ENCODE data around the gene PMEPA1.

Gene PMEPA1

DNA sequence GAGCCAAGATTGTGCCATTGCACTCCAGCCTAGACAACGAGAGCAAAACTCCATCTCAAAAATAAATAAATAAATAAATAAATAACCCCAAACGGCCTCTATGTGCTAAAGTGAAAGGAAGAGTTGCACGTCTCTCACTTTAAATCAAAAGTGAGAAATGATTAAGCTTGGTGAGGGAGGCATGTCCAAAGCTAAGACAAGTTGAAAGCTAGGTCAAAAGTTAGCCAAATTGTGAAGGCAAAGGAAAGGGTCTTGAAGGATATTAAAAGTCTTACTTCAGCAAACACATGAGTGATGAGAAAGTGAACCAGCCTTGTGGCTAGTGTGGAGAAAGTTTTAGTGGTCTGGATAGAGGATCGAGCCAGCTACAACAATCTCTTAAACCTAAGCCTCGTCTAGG lies 103.9 kb downstream of the PMEPA1 start:
- H3K27ac Mint-ChIP-seq, result no peak overlapping the region
- peaks cover 17% of the 10 kb centered on the region for H3K4me1 Mint-ChIP-seq
- no peak for DNase-seq
- H3K9me3 Mint-ChIP-seq, result no peaks in the 10 kb centered on the region
- no peak overlapping the region for H3K4me3 Mint-ChIP-seq
- TF ChIP-seq, protein P1, sequence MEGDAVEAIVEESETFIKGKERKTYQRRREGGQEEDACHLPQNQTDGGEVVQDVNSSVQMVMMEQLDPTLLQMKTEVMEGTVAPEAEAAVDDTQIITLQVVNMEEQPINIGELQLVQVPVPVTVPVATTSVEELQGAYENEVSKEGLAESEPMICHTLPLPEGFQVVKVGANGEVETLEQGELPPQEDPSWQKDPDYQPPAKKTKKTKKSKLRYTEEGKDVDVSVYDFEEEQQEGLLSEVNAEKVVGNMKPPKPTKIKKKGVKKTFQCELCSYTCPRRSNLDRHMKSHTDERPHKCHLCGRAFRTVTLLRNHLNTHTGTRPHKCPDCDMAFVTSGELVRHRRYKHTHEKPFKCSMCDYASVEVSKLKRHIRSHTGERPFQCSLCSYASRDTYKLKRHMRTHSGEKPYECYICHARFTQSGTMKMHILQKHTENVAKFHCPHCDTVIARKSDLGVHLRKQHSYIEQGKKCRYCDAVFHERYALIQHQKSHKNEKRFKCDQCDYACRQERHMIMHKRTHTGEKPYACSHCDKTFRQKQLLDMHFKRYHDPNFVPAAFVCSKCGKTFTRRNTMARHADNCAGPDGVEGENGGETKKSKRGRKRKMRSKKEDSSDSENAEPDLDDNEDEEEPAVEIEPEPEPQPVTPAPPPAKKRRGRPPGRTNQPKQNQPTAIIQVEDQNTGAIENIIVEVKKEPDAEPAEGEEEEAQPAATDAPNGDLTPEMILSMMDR (IDR thresholded peaks at IDR 0.05), result no peak
- H3K27me3 Mint-ChIP-seq (ENCODE audit: low read depth, poor library complexity), result peaks cover 62% of the 10 kb centered on the region
- no peaks in the 10 kb centered on the region for H3K36me3 Mint-ChIP-seq (ENCODE audit: low read depth)

DNA sequence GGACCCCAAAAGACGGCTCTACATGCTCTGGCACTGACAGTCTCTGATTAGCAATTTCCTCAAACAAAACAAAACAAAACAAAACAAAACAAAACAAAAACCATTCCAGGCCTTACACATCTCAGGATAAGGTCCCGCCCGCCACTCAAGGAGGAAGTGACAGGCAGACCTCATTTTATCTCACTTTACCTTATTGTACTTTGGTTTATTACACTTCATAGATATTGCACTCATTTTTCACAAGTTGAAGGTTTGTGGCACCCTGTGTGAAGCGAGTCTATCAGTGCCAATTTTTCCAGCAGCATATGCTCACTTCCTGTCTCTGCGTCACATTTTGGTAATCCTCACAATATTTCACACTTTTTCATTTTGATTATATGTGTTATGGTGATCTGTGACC lies 104.8 kb downstream of the PMEPA1 start:
- H3K9me3 Mint-ChIP-seq, result no peaks in the 10 kb centered on the region
- DNase-seq, result no peak
- H3K4me3 Mint-ChIP-seq, result no peak overlapping the region
- TF ChIP-seq, protein P1 (IDR thresholded peaks at IDR 0.05), result no peak
- H3K27ac Mint-ChIP-seq, result no peak overlapping the region
- peaks cover 9% of the 10 kb centered on the region for H3K4me1 Mint-ChIP-seq
- H3K36me3 Mint-ChIP-seq (ENCODE audit: low read depth), result no peaks in the 10 kb centered on the region
- peaks cover 55% of the 10 kb centered on the region for H3K27me3 Mint-ChIP-seq (ENCODE audit: low read depth, poor library complexity)

DNA sequence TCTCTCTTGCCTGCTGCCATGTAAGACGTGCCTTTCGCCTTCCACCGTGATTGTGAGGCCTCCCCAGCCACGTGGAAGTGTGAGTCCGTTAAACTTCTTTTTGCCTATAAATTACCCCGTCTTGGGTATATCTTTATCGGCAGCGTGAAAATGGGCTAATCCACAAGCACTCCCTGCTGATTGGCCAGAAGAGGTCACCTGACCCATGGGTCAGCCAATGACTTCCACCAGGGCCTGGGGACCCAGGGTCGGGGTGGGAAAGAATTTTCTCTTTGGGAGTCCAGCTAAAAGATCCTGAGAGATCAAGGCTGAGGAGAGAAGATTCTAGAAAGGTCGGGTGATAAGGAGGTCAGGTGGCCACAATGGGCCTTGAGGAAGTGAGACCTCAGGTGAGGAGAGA lies 106.7 kb downstream of the PMEPA1 start:
- Mint-ChIP-seq H3K27ac (no peak overlapping the region), H3K4me1 (no peaks in the 10 kb centered on the region), H3K36me3 (ENCODE audit: low read depth) (no peaks in the 10 kb centered on the region), H3K27me3 (ENCODE audit: low read depth, poor library complexity) (peaks cover 47% of the 10 kb centered on the region), H3K9me3 (no peaks in the 10 kb centered on the region), H3K4me3 (no peak overlapping the region)
- TF ChIP-seq, protein P1 (IDR thresholded peaks at IDR 0.05), result no peak
- DNase-seq, result no peak

DNA sequence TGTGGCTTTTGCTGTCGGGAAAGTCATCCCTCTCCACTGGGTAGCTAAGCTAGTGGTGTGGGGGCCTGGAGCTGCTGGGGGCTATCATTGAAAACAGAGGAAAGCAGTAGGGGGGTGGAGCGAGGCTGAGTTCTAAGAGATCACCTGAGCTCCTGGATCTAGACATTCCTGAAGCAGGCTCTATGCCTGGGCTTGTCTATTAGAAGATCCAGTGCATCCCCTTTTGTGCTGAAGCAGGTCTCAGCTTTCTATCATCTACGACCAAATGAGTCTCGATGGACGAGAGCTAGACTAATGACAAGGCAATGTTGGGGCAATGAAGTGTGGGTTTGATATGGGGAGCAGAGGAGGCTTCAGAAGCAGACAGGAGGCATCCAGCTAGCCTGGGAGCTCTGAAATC lies 108.1 kb downstream of the PMEPA1 start:
- peaks cover 6% of the 10 kb centered on the region for H3K4me1 Mint-ChIP-seq
- H3K27ac Mint-ChIP-seq, result no peak overlapping the region
- DNase-seq, result no peak
- H3K9me3 Mint-ChIP-seq, result no peaks in the 10 kb centered on the region
- TF ChIP-seq, protein P1 (IDR thresholded peaks at IDR 0.05), result no peak
- H3K27me3 Mint-ChIP-seq (ENCODE audit: low read depth, poor library complexity), result peaks cover 44% of the 10 kb centered on the region
- no peaks in the 10 kb centered on the region for H3K36me3 Mint-ChIP-seq (ENCODE audit: low read depth)
- no peak overlapping the region for H3K4me3 Mint-ChIP-seq

DNA sequence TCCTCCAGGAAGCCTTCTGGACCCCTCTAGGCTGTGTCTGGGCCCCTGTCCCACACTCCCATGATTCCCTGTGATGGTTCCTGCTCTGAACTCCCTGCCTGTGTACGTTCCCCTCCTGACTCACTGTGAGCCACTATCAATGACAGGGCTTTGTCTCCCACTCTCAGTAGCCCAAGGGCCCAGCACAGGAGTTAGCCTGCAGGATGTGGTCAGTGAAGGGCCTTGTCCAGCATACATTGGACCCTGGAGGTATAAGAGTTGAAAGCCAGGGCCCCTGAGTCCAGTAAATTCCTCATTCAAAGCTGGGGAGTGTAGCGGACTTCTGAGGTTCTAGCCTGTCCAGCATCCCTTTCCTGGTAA lies 108.6 kb downstream of the PMEPA1 start:
- TF ChIP-seq, protein P1 (IDR thresholded peaks at IDR 0.05), result no peak
- peaks cover 6% of the 10 kb centered on the region for H3K4me1 Mint-ChIP-seq
- H3K9me3 Mint-ChIP-seq, result no peaks in the 10 kb centered on the region
- H3K4me3 Mint-ChIP-seq, result no peak overlapping the region
- no peak overlapping the region for H3K27ac Mint-ChIP-seq
- DNase-seq, result no peak
- peaks cover 39% of the 10 kb centered on the region for H3K27me3 Mint-ChIP-seq (ENCODE audit: low read depth, poor library complexity)
- no peaks in the 10 kb centered on the region for H3K36me3 Mint-ChIP-seq (ENCODE audit: low read depth)

DNA sequence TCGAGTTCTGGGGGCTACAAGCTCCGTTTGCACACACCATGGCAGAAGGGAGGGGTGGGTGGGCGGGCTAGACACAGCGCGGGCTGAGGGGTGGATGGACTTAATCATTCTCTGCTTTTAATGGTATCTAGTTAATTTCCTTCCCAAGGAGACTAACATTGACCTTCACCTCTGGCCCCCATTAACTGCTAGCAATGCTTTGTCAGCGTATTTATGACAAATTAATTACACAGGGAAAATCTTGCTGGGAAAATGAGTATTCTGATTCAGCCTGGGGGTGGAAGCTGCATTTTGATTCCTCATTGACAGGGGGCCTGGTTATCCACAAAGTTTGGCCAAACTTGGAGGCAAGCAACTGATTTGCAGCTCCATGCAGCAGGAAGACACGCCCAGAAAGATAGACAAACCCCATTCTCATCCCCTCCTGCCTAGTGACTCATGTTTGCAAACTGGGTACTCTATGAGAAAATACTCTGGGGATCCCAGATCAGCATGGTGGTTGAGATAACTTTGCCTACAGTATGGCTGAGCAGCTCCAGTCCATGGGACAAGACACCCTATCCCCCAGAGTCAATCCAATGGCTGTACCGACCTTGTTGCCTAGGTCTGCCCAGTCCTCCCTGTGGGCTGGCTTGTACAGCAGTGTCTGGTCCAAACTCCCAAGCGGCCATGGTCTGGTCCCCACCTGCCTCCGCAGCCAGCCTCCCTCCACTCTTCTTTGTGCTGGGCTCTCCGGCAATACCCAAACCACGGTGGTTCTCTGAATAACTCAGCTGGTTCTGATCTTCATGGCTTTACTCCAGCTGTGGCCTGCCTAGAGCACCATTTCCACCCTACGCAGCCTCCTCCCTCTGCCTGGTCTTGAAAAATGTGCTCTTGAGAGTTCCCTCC lies 109.2 kb downstream of the PMEPA1 start:
- no peak for DNase-seq
- peaks cover 6% of the 10 kb centered on the region for H3K4me1 Mint-ChIP-seq
- no peaks in the 10 kb centered on the region for H3K9me3 Mint-ChIP-seq
- H3K36me3 Mint-ChIP-seq (ENCODE audit: low read depth), result no peaks in the 10 kb centered on the region
- H3K4me3 Mint-ChIP-seq, result no peak overlapping the region
- TF ChIP-seq, protein P1 (IDR thresholded peaks at IDR 0.05), result no peak
- H3K27ac Mint-ChIP-seq, result no peak overlapping the region
- peaks cover 38% of the 10 kb centered on the region for H3K27me3 Mint-ChIP-seq (ENCODE audit: low read depth, poor library complexity)
